Esophagus squamous epithelium (tissue), 5 donors: ENCODE results near the gene KCNK4. TPM values are rescaled to one million over a fixed set of nuclear protein-coding genes. Genes with fewer than 3 reads are reported as not detected.

ENCODE experiments used
- DNase-seq: peaks from one replicate; lab custom pipeline; 2025; lab: John Stamatoyannopoulos, UW
- H3K27ac ChIP-seq, 4 donors: fragments of 200-600 bp; sonication (generic); one replicate each; pipeline ENCODE4 v1.5.1; 2016 to 2019; ENCODE audit warnings: mild to moderate bottlenecking in 1 of 4
- H3K27me3 ChIP-seq, 4 donors: fragments of 200-600 bp; sonication (generic); 1 replicate in 3 of 4; 2 replicates in 1 of 4; pipeline versions ENCODE4 v1.5.1 to v1.6.0; 2017 to 2021; ENCODE audit warnings: antibody characterized with exemption in 1 of 4
- H3K36me3 ChIP-seq, 3 donors: fragments of 200-600 bp; sonication (generic); one replicate each; pipeline ENCODE4 v1.5.1; 2016 to 2019
- H3K4me1 ChIP-seq, 3 donors: fragments of 200-600 bp; sonication (generic); one replicate each; pipeline ENCODE4 v1.5.1; 2017 to 2019
- H3K4me3 ChIP-seq, 4 donors: fragments of 200-600 bp; sonication (generic); 1 replicate in 3 of 4; 2 replicates in 1 of 4; pipeline ENCODE4 v1.5.1; 2016 to 2019; ENCODE audit warnings: mild to moderate bottlenecking in 2 of 4, moderate library complexity in 1 of 4
- H3K9me3 ChIP-seq, 3 donors: fragments of 200-600 bp; sonication (generic); one replicate each; pipeline ENCODE4 v1.5.1; 2016 to 2019
- CTCF ChIP-seq, 6 experiments: fragments of 450-650 bp in 4 of 6; fragments of 200-600 bp in 2 of 6; sonication (generic) in 2 of 6; IDR thresholded peaks; one replicate each; pipeline ENCODE4 v1.5.1; 2016 to 2019; ENCODE audit warnings: antibody characterized with exemption in 6 of 6, mild to moderate bottlenecking in 4 of 6, moderate library complexity in 4 of 6
- POLR2A ChIP-seq, 4 donors: fragments of 450-650 bp; IDR thresholded peaks; one replicate each; pipeline ENCODE4 v1.6.1; 2017; ENCODE audit warnings: antibody characterized with exemption in 4 of 4, mild to moderate bottlenecking in 4 of 4, moderate library complexity in 3 of 4
- WGBS, 2 donors: methylation state at CpG; one replicate each; pipeline ENCODE4 v1.1.5; 2018; 5-methylcytosine and 5-hydroxymethylcytosine counted together
- intact Hi-C: fragments of 100-400 bp; cut with DNase I; formaldehyde crosslinking; loops from one replicate; pipeline ENCODE4 v1.15.0; 2022
- total RNA-seq, 4 donors: library from RNA; depleted of rRNA; stranded (reverse); fragments of >200 nt; gene quantifications; one replicate each; pipeline ENCODE4 v1.1.0, GENCODE V29; 2016
- donor health status: DM: yes; HTN: yes; CAD: no.

Gene KCNK4
- total RNA-seq, 4 donors from 2014 or later, result not detected

GRCh38 chr11:64253481-64253880 is 37.6 kb upstream of the KCNK4 start:
- Histone ChIP-seq H3K27ac (peak overlapping the region in 2 of 4 donors; percentile 2 to 5), H3K4me3 (peak overlapping the region in 1 of 4 donors; percentile 75), H3K27me3 (no peaks in the 10 kb centered on the region), H3K4me1 (peaks cover 21 to 58% (median 33%) of the 10 kb centered on the region in 3 donors), H3K9me3 (no peaks in the 10 kb centered on the region), H3K36me3 (peaks cover 13 to 47% (median 15%) of the 10 kb centered on the region in 3 donors)
- DNase-seq, result no peak
- 42% methylated on average over 3 of the region's 5 CpGs; no CpG with 5 or more reads in 1 of the 2 donors for WGBS, 2 donors
- no peak for TF ChIP-seq POLR2A (IDR thresholded peaks at IDR 0.05)
- TF ChIP-seq CTCF (IDR thresholded peaks at IDR 0.05), result no peak
- intact Hi-C loops, result no loop called here

DNA sequence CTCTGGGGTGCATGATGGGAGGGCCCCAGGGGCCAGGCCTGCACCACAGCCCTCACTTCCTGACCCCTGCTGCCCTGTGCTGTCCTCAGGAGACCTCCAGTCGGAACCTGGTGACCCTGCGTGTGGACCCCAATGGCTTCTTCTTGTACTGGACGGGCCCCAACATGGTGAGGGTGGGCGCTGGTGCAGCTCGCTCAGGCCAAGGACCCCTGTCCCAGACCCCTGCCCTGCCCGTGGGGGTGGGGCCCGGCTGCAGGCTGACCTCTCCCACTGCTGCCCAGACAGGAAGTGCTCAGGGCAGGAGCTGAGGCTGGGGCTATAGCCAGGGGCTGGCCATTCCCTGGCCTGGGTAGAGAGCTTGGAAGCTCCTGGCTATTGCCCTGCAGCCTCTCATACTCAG is 36.8 kb upstream of the KCNK4 start:
- no peak for DNase-seq
- peaks cover 21 to 58% (median 33%) of the 10 kb centered on the region in 3 donors for H3K4me1 ChIP-seq
- intact Hi-C loops, result no loop called here
- H3K9me3 ChIP-seq, result no peaks in the 10 kb centered on the region
- no peak overlapping the region for H3K27ac ChIP-seq
- H3K36me3 ChIP-seq, result peaks cover 21 to 55% (median 24%) of the 10 kb centered on the region in 3 donors
- no peak for TF ChIP-seq CTCF (IDR thresholded peaks at IDR 0.05)
- no peak for TF ChIP-seq POLR2A (IDR thresholded peaks at IDR 0.05)
- H3K4me3 ChIP-seq, result no peak overlapping the region
- no peaks in the 10 kb centered on the region for H3K27me3 ChIP-seq
- no CpG with 5 or more reads among the region's 7 CpGs for WGBS, 2 donors

DNA sequence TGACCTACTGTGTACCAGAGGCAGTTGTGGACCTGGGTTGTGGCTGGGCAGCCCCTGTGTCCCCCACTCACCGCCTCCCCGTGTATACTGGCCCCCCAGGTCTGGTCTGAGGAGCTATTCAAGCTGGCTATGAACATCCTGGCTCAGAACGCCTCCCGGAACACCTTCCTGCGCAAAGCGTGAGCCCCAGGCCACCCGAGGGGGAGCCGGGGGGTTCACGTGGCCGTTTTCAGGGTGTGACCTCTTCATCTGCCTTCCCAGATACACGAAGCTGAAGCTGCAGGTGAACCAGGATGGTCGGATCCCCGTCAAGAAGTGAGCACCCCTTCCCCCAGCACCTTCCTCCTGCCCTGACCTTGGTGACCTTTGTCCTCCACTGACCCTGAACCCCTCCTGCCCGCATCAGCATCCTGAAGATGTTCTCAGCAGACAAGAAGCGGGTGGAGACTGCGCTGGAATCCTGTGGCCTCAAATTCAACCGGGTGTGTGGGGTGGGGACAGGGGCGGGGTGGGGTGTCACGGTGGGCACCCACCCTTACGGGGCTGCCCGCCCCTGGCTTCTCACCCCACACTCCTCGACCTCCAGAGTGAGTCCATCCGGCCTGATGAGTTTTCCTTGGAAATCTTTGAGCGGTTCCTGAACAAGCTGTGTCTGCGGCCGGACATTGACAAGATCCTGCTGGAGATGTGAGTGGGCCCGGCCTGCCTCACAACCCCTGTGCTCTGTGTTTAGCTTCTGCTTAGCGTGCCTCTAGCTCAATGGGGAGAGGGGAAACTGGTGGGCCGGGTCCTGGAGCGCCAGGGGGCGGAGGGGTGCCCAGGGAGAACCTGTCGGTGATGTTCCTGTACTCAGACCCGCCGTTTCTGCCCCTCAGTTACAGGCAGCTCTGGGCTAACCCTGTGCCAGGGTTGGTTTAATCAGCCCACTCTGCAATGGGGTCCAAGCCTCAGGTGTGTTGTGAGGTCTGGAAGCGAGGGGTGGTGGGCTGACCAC is 35.7 kb upstream of the KCNK4 start:
- Histone ChIP-seq H3K36me3 (peaks cover 31 to 66% (median 32%) of the 10 kb centered on the region in 3 donors), H3K27ac (no peak overlapping the region), H3K9me3 (no peaks in the 10 kb centered on the region), H3K4me1 (peaks cover 21 to 50% (median 32%) of the 10 kb centered on the region in 3 donors), H3K4me3 (no peak overlapping the region), H3K27me3 (no peaks in the 10 kb centered on the region)
- DNase-seq, result no peak
- 80 to 86% methylated on average over 5 to 22 of the region's 35 CpGs for WGBS, 2 donors
- TF ChIP-seq CTCF (IDR thresholded peaks at IDR 0.05) (no peak), POLR2A (IDR thresholded peaks at IDR 0.05) (no peak)
- intact Hi-C loops, result no loop called here

DNA sequence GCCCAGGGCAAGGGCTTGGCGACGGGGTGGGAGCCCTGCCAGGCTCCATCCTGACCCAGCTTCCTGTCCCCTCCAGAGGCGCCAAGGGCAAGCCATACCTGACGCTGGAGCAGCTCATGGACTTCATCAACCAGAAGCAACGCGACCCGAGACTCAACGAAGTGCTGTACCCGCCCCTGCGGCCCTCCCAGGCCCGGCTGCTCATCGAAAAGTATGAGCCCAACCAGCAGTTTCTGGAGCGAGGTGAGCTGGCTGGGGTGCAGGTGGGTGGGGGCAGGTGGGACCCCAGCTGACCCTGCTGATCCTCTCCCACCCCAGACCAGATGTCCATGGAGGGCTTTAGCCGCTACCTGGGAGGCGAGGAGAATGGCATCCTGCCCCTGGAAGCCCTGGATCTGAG is 34.8 kb upstream of the KCNK4 start:
- no peaks in the 10 kb centered on the region for H3K27me3 ChIP-seq
- WGBS, 2 donors, result 89% methylated on average over 8 of the region's 15 CpGs; no CpG with 5 or more reads in 1 of the 2 donors
- no peak overlapping the region for H3K27ac ChIP-seq
- TF ChIP-seq CTCF (IDR thresholded peaks at IDR 0.05), result no peak
- no peak for TF ChIP-seq POLR2A (IDR thresholded peaks at IDR 0.05)
- no peak overlapping the region for H3K4me3 ChIP-seq
- peaks cover 16 to 41% (median 24%) of the 10 kb centered on the region in 3 donors for H3K4me1 ChIP-seq
- no peak for DNase-seq
- intact Hi-C loops, result no loop called here
- H3K9me3 ChIP-seq, result no peaks in the 10 kb centered on the region
- H3K36me3 ChIP-seq, result peaks cover 32 to 75% (median 34%) of the 10 kb centered on the region in 3 donors

GRCh38 chr11:64258356-64258755 is 32.7 kb upstream of the KCNK4 start:
- H3K36me3 ChIP-seq, result peaks cover 44 to 96% (median 52%) of the 10 kb centered on the region in 3 donors
- no peak overlapping the region for H3K27ac ChIP-seq
- intact Hi-C loops, result no loop called here
- WGBS, 2 donors, result 85 to 90% methylated on average over 10 to 12 of the region's 24 CpGs
- TF ChIP-seq CTCF (IDR thresholded peaks at IDR 0.05) (no peak), POLR2A (IDR thresholded peaks at IDR 0.05) (no peak)
- peaks cover 4 to 31% (median 8%) of the 10 kb centered on the region in 3 donors for H3K4me1 ChIP-seq
- H3K27me3 ChIP-seq, result no peaks in the 10 kb centered on the region
- H3K9me3 ChIP-seq, result no peaks in the 10 kb centered on the region
- H3K4me3 ChIP-seq, result no peak overlapping the region
- no peak for DNase-seq
